DOHH2 (cell line): ENCODE data around the gene CD8B.

Experiments used
- EZH2phosphoT487 ChIP-seq: fragments of 200-600 bp; sonication (generic); IDR thresholded peaks from 2 replicates; pipeline ENCODE4 v1.6.1; 2017; ENCODE audit warnings: borderline replicate concordance, mild to moderate bottlenecking, antibody characterized with exemption, low read length, moderate library complexity, mixed read lengths
- TF ChIP-seq, protein P1 (sequence below): fragments of 200-600 bp; sonication (generic); IDR thresholded peaks from one replicate; pipeline ENCODE4 v1.5.1; 2014; ENCODE audit warnings: antibody characterized with exemption, mild to moderate bottlenecking, low read depth, low read length; ENCODE audit not compliant: poor library complexity, severe bottlenecking

- TF ChIP-seq, protein P1, sequence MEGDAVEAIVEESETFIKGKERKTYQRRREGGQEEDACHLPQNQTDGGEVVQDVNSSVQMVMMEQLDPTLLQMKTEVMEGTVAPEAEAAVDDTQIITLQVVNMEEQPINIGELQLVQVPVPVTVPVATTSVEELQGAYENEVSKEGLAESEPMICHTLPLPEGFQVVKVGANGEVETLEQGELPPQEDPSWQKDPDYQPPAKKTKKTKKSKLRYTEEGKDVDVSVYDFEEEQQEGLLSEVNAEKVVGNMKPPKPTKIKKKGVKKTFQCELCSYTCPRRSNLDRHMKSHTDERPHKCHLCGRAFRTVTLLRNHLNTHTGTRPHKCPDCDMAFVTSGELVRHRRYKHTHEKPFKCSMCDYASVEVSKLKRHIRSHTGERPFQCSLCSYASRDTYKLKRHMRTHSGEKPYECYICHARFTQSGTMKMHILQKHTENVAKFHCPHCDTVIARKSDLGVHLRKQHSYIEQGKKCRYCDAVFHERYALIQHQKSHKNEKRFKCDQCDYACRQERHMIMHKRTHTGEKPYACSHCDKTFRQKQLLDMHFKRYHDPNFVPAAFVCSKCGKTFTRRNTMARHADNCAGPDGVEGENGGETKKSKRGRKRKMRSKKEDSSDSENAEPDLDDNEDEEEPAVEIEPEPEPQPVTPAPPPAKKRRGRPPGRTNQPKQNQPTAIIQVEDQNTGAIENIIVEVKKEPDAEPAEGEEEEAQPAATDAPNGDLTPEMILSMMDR, result no peak
- no peak for TF ChIP-seq EZH2phosphoT487
These were observed 86.8 kb downstream of the CD8B start for GRCh38 chr2:86774862-86775261.
